GM12878 (cell line): ENCODE data around the gene PPM1N. TPM values are rescaled to one million over a fixed set of nuclear protein-coding genes. Genes with fewer than 3 reads are reported as not detected.

Experiments
- ATAC-seq: fragments of 200-7000 bp; cut with Tn5 transposase; 3 replicates; pipeline ENCODE4 v1.9.1; 2020; ENCODE audit warnings: mild to moderate bottlenecking, moderate library complexity
- BruUV-seq: library from RNA; stranded (reverse); fragments of 400-500 nt; replicated peaks from 2 replicates; lab custom pipeline; 2021; lab: Mats Ljungman, UMichigan
- CTCF ChIA-PET: fragments of 300-600 bp; sonication (Branson Sonifier 250); formaldehyde crosslinking; extraction: SDS; loops from one replicate; lab custom pipeline; 2021; ENCODE audit warnings: inconsistent platforms; lab: Yijun Ruan, JAX
- POLR2A ChIA-PET: fragments of 350-600 bp; formaldehyde crosslinking; extraction: SDS; loops from one replicate; lab custom pipeline; 2021; ENCODE audit warnings: inconsistent platforms; lab: Charles Lee
- RAD21 ChIA-PET: fragments of 300-600 bp; sonication (Branson Sonifier 250); formaldehyde crosslinking; loops from one replicate; lab custom pipeline; 2023; ENCODE audit warnings: antibody characterized with exemption; ENCODE audit not compliant: unreplicated experiment; lab: Charles Lee
- SMC1A ChIA-PET: fragments of 300-600 bp; sonication (Branson Sonifier 250); formaldehyde crosslinking; loops from one replicate; lab custom pipeline; 2023; ENCODE audit not compliant: unreplicated experiment, uncharacterized antibody; lab: Charles Lee
- DNase-seq: peaks from one replicate; pipeline ENCODE4 v3.0.0-alpha.2; 2011; ENCODE audit warnings: low read depth, low spot score
- FAIRE-seq: peaks from 3 replicates; lab custom pipeline; 2011; peaks lifted over from hg19 to GRCh38; lab: Jason Lieb, UNC
- H2AFZ ChIP-seq: 2 replicates; pipeline ENCODE4 v1.6.0; 2011; ENCODE audit warnings: low read depth, low read length, control low read depth; ENCODE audit not compliant: control insufficient read depth
- H3K27ac ChIP-seq: 2 replicates; pipeline ENCODE4 v1.5.1; 2011; ENCODE audit warnings: control low read depth; ENCODE audit not compliant: control insufficient read depth, insufficient read depth
- H3K27me3 ChIP-seq, 2 experiments: replicated peaks in 1 of 2; 2 replicates each; pipeline versions ENCODE4 v1.6.0 to v1.6.1; 2011; ENCODE audit warnings: low read length in 1 of 2; ENCODE audit not compliant: control insufficient read depth in 2 of 2, insufficient read depth in 2 of 2
- H3K36me3 ChIP-seq, 2 experiments: 2 replicates each; pipeline ENCODE4 v1.5.1; 2011; ENCODE audit warnings: low read length in 1 of 2; ENCODE audit not compliant: control insufficient read depth in 2 of 2, insufficient read depth in 2 of 2
- H3K4me1 ChIP-seq: 2 replicates; pipeline ENCODE4 v1.6.1; 2011; ENCODE audit warnings: mild to moderate bottlenecking, low read length, moderate library complexity, mixed read lengths; ENCODE audit not compliant: control insufficient read depth, insufficient read depth
- H3K4me2 ChIP-seq: 2 replicates; pipeline ENCODE4 v1.6.0; 2011; ENCODE audit warnings: control low read depth; ENCODE audit not compliant: control insufficient read depth, insufficient read depth
- H3K4me3 ChIP-seq: fragments of 200-600 bp; sonication (generic); 2 replicates; pipeline ENCODE4 v1.5.1; 2016
- H3K79me2 ChIP-seq: 2 replicates; pipeline ENCODE4 v1.6.0; 2011; ENCODE audit warnings: low read length; ENCODE audit not compliant: control insufficient read depth, insufficient read depth
- H3K9ac ChIP-seq: 2 replicates; pipeline ENCODE4 v1.8.0; 2011; ENCODE audit warnings: low read length, control low read depth, mixed read lengths; ENCODE audit not compliant: control insufficient read depth, insufficient read depth
- H3K9me3 ChIP-seq: replicated peaks from 3 replicates; pipeline ENCODE4 v1.5.1; 2011; ENCODE audit warnings: mild to moderate bottlenecking, low read length; ENCODE audit not compliant: control insufficient read depth, insufficient read depth
- H4K20me1 ChIP-seq: 2 replicates; pipeline ENCODE4 v1.6.0; 2011; ENCODE audit not compliant: control insufficient read depth, insufficient read depth
- BCL11A ChIP-seq: IDR thresholded peaks from 2 replicates; pipeline ENCODE4 v1.6.1; 2011; ENCODE audit warnings: low read depth, low read length
- CBX5 ChIP-seq: sonication (generic); IDR thresholded peaks from 2 replicates; pipeline ENCODE4 v1.6.1; 2016; ENCODE audit warnings: low read depth, moderate library complexity, mild to moderate bottlenecking, inconsistent platforms
- EP300 ChIP-seq, 2 experiments: fragments of 150-350 bp in 1 of 2; IDR thresholded peaks; 2 replicates each; pipeline ENCODE4 v1.6.1; 2011 to 2012; ENCODE audit warnings: low read depth in 2 of 2, low read length in 2 of 2, borderline replicate concordance in 1 of 2, improper control_type of control experiment in 1 of 2, inconsistent platforms in 1 of 2; ENCODE audit not compliant: control insufficient read depth in 1 of 2
- FOXK2 ChIP-seq: fragments of 450-650 bp; IDR thresholded peaks from 2 replicates; pipeline ENCODE4 v1.6.1; 2017; ENCODE audit warnings: mild to moderate bottlenecking, moderate library complexity
- FOXM1 ChIP-seq: IDR thresholded peaks from 2 replicates; pipeline ENCODE4 v1.6.1; 2012; ENCODE audit warnings: low read depth, mild to moderate bottlenecking, inconsistent platforms, low read length, moderate library complexity
- HDAC2 ChIP-seq: fragments of 200-600 bp; sonication (generic); IDR thresholded peaks from 2 replicates; pipeline ENCODE4 v1.6.1; 2017
- NFIC ChIP-seq: IDR thresholded peaks from 2 replicates; pipeline ENCODE4 v1.6.1; 2012; ENCODE audit warnings: low read depth, mild to moderate bottlenecking, inconsistent platforms, low read length, moderate library complexity
- RFX5 ChIP-seq: IDR thresholded peaks from 2 replicates; pipeline ENCODE4 v1.6.1; 2011; ENCODE audit warnings: low read depth, low read length, improper control_type of control experiment
- RUNX3 ChIP-seq: IDR thresholded peaks from 2 replicates; pipeline ENCODE4 v1.6.1; 2012; ENCODE audit warnings: low read length, inconsistent platforms
- SMARCA5 ChIP-seq: fragments of 450-650 bp; IDR thresholded peaks from 2 replicates; pipeline ENCODE4 v1.6.1; 2017; ENCODE audit warnings: mild to moderate bottlenecking
- WGBS: methylation state at CpG from one replicate; pipeline ENCODE4 v1.1.6; 2016; ENCODE audit warnings: low lambda C conversion rate; ENCODE audit not compliant: insufficient replicate concordance, insufficient coverage; ENCODE audit errors: missing lambda C conversion rate; 5-methylcytosine and 5-hydroxymethylcytosine counted together
- in situ Hi-C: fragments of 300-500 bp; cut with MboI; formaldehyde crosslinking; loops from 9 replicates; pipeline ENCODE4 v1.14.3; 2018; ENCODE audit warnings: mixed read lengths
- intact Hi-C: fragments of 100-400 bp; cut with micrococcal nuclease; formaldehyde crosslinking; loops from one replicate; pipeline ENCODE4 v1.14.2; 2022; ENCODE audit not compliant: unreplicated experiment
- polyA plus RNA-seq, 11 experiments: library from polyadenylated mRNA; depleted of rRNA in 4 of 11; unstranded in 6 of 11; stranded (reverse) in 5 of 11; fragments of >200 nt; fragmentation: Nextera tagmentation in 4 of 11; fragmentation: Illumina TruSeq in 1 of 11; extraction: Ambion mirVana in 4 of 11; extraction: Trizol in 1 of 11; gene quantifications; 1 replicate in 1 of 11; 2 replicates in 10 of 11; pipeline versions ENCODE4 v1.2.1 to v1.2.3, GENCODE V29; 2011 to 2016; ENCODE audit warnings: inconsistent platforms in 2 of 11, missing spikeins in 2 of 11, low read depth in 1 of 11
- total RNA-seq, 4 experiments: library from RNA; depleted of rRNA in 3 of 4; stranded (reverse); fragments of >200 nt in 3 of 4; fragmentation: Illumina TruSeq in 1 of 4; extraction: Trizol in 1 of 4; gene quantifications; 2 replicates each; pipeline versions ENCODE4 v1.2.1 to v1.2.3, GENCODE V29; 2013 to 2021
- TF ChIP-seq, protein P1 (sequence below): IDR thresholded peaks from 2 replicates; pipeline ENCODE4 v1.6.1; 2011; ENCODE audit warnings: low read depth, mild to moderate bottlenecking, low read length, moderate library complexity, borderline replicate concordance; ENCODE audit errors: extremely low read depth
- TF ChIP-seq, protein P2 (sequence below): fragments of 450-650 bp; IDR thresholded peaks from 2 replicates; pipeline ENCODE4 v1.6.1; 2017; ENCODE audit warnings: mild to moderate bottlenecking, moderate library complexity

The PPM1N gene
- total and polyA plus RNA-seq, 10 of the 15 experiments (the other 5 are each of a cell fraction or from before 2014, with no cell fraction given): 1.6 to 5.4 (median 3.7) TPM

DNA sequence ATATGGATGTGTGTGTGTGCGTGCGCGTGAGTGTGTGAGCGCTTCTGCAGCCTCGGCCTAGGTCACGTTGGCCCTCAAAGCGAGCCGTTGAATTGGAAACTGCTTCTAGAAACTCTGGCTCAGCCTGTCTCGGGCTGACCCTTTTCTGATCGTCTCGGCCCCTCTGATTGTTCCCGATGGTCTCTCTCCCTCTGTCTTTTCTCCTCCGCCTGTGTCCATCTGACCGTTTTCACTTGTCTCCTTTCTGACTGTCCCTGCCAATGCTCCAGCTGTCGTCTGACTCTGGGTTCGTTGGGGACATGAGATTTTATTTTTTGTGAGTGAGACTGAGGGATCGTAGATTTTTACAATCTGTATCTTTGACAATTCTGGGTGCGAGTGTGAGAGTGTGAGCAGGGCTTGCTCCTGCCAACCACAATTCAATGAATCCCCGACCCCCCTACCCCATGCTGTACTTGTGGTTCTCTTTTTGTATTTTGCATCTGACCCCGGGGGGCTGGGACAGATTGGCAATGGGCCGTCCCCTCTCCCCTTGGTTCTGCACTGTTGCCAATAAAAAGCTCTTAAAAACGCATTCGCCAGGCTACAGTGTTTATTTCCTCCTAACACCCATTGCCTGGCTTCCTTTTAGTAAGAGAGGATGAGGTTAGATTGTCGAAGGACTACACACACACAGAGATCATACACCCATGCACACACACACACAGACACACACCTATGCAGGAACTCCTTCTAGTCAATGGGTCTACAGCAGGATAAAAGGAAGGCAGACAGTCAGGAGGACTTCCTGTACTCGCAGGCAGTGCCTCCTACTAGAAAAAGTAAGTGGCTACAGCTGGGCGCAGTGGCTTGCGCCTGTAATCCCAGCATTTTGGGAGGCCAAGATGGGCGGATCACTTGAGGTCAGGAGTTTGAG, 23.4 kb upstream of the PPM1N start:
- no peak overlapping the region for H3K4me2 ChIP-seq
- no peak overlapping the region for H3K9ac ChIP-seq
- in situ Hi-C loops: loop anchor here (5.0 to 25.0 kb wide), 2 partner anchors 33 to 1713 kb away; partner anchors contain the start of gene SMG9
- DNase-seq: no peak
- POLR2A ChIA-PET: no interaction called here
- CTCF ChIA-PET: interaction anchor here (0.6 to 9.0 kb wide), 3 partner anchors 27 to 50 kb away, joined by 4 to 385 read pairs (median 176); no protein-coding TSS in a partner anchor
- RAD21 ChIA-PET: no interaction called here
- no peak overlapping the region for H2AFZ ChIP-seq
- SMC1A ChIA-PET: interaction anchor here (0.7 kb wide), 1 partner anchor 29 kb away, joined by 3 read pairs; no protein-coding TSS in a partner anchor
- no TSS peak for BruUV-seq
- ATAC-seq: no peak
- no peaks in the 10 kb centered on the region for H4K20me1 ChIP-seq
- no peaks in the 10 kb centered on the region for H3K36me3 ChIP-seq
- FAIRE-seq: no peak
- no peak overlapping the region for H3K27ac ChIP-seq
- H3K79me2 ChIP-seq: no peaks in the 10 kb centered on the region
- H3K4me1 ChIP-seq: peaks cover 12% of the 10 kb centered on the region
- intact Hi-C loops: loop anchor here (10.0 kb wide), 1 partner anchor 400 kb away; the partner anchor contains the start of genes GEMIN7 and ZNF296
- H3K9me3 ChIP-seq: no peaks in the 10 kb centered on the region
- TF ChIP-seq HDAC2: no peak
- TF ChIP-seq FOXK2: no peak
- no peak for TF ChIP-seq BCL11A
- TF ChIP-seq SMARCA5: no peak
- no peak for TF ChIP-seq EP300 (IDR thresholded peaks at IDR 0.05; ENCODE audit: borderline replicate concordance in 1 of 2, control insufficient read depth in 1 of 2, low read depth in 2 of 2, low read length in 2 of 2)
- TF ChIP-seq, protein P1, sequence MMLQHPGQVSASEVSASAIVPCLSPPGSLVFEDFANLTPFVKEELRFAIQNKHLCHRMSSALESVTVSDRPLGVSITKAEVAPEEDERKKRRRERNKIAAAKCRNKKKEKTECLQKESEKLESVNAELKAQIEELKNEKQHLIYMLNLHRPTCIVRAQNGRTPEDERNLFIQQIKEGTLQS: no peak
- TF ChIP-seq RUNX3: no peak
- TF ChIP-seq, protein P2, sequence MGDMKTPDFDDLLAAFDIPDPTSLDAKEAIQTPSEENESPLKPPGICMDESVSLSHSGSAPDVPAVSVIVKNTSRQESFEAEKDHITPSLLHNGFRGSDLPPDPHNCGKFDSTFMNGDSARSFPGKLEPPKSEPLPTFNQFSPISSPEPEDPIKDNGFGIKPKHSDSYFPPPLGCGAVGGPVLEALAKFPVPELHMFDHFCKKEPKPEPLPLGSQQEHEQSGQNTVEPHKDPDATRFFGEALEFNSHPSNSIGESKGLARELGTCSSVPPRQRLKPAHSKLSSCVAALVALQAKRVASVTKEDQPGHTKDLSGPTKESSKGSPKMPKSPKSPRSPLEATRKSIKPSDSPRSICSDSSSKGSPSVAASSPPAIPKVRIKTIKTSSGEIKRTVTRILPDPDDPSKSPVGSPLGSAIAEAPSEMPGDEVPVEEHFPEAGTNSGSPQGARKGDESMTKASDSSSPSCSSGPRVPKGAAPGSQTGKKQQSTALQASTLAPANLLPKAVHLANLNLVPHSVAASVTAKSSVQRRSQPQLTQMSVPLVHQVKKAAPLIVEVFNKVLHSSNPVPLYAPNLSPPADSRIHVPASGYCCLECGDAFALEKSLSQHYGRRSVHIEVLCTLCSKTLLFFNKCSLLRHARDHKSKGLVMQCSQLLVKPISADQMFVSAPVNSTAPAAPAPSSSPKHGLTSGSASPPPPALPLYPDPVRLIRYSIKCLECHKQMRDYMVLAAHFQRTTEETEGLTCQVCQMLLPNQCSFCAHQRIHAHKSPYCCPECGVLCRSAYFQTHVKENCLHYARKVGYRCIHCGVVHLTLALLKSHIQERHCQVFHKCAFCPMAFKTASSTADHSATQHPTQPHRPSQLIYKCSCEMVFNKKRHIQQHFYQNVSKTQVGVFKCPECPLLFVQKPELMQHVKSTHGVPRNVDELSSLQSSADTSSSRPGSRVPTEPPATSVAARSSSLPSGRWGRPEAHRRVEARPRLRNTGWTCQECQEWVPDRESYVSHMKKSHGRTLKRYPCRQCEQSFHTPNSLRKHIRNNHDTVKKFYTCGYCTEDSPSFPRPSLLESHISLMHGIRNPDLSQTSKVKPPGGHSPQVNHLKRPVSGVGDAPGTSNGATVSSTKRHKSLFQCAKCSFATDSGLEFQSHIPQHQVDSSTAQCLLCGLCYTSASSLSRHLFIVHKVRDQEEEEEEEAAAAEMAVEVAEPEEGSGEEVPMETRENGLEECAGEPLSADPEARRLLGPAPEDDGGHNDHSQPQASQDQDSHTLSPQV: no peak
- no peak for TF ChIP-seq FOXM1
- no peak for TF ChIP-seq NFIC
- no peak for TF ChIP-seq CBX5
- no peak for TF ChIP-seq RFX5
- no peak overlapping the region for H3K4me3 ChIP-seq
- 71% methylated on average over 28 of the region's 28 CpGs for WGBS
- H3K27me3 ChIP-seq: peaks cover 0 to 2% of the 10 kb centered on the region in 2 experiments; a peak in 2 of 4 replicates
